Measurements from ENCODE around the gene NRN1L.

DNA sequence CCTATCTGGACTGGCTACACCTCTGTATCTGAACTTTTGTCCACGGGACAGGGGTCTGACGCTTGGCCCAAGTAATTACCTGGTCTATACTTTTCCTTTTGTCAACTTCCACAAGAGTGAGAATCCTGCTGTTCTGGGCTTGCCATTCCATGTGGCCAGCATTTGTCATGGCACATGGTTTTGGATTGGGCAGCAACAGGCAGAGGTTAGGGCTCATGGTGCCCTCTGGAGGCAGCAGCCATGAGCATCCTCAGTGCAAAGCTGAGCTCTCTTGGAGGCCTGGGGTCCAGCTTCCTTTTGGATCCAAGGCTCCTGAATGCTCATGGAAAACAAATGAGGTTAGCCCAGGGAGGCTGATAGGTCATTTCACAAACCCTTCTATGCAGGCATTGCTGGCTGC is 19.4 kb upstream of the NRN1L start:
- TF ChIP-seq ZNF274 (IDR thresholded peaks at IDR 0.05; ENCODE audit: low read depth, low read length), result no peak
- no peak for TF ChIP-seq SUZ12 (IDR thresholded peaks at IDR 0.05; ENCODE audit: extremely low read depth, insufficient read depth, insufficient read length)

Measured in NT2/D1 (cell line).